HCT116 (cell line): ENCODE data around the gene SPRR2G. TPM values are rescaled to one million over a fixed set of nuclear protein-coding genes. Genes with fewer than 3 reads are reported as not detected.
"Not testable (repeated sequence)": the region's sequence is repeated elsewhere in the genome, so short reads cannot be mapped to it uniquely, and the experiment has no call there.

Source experiments
- ATAC-seq: fragments of 200-7000 bp; cut with Tn5 transposase; 2 replicates; pipeline ENCODE4 v1.9.1; 2020; ENCODE audit warnings: mild to moderate bottlenecking, moderate library complexity
- BruUV-seq: library from RNA; stranded (reverse); fragments of 400-500 nt; replicated peaks from 2 replicates; lab custom pipeline; 2021; lab: Mats Ljungman, UMichigan
- CTCF ChIA-PET: fragments of 300-600 bp; sonication (Branson Sonifier 250); formaldehyde crosslinking; loops from one replicate; lab custom pipeline; 2021; ENCODE audit warnings: antibody characterized with exemption; lab: Charles Lee
- POLR2A ChIA-PET: fragments of 300-600, 350-600 bp; sonication (Branson Sonifier 250); formaldehyde crosslinking; loops from one replicate; lab custom pipeline; 2021; ENCODE audit warnings: antibody characterized with exemption; lab: Charles Lee
- RAD21 ChIA-PET, 2 experiments: fragments of 300-600 bp; sonication (Branson Sonifier 250); formaldehyde crosslinking; loops; one replicate each; lab custom pipeline; 2023; ENCODE audit warnings: low total read pairs in 2 of 2; ENCODE audit not compliant: uncharacterized antibody in 2 of 2, unreplicated experiment in 2 of 2, low non-redundant PET in 1 of 2; lab: Charles Lee
- DNase-seq: peaks from one replicate; pipeline ENCODE4 v3.0.0-alpha.2; 2010; ENCODE audit warnings: low read depth, low spot score
- H2AFZ ChIP-seq: fragments of 200-600 bp; shearing (Covaris generic), sonication (generic); 2 replicates; pipeline ENCODE4 v1.6.1; 2017; ENCODE audit warnings: low read depth, mixed run types, mixed read lengths, antibody characterized with exemption, low read length; ENCODE audit not compliant: poor library complexity, severe bottlenecking
- H3K27ac ChIP-seq: 2 replicates; pipeline ENCODE4 v1.5.1; 2012; ENCODE audit warnings: low read depth, low read length
- H3K27me3 ChIP-seq: fragments of 200-600 bp; sonication (generic); 2 replicates; pipeline ENCODE4 v1.6.1; 2016; ENCODE audit warnings: mixed run types, low read length, mixed read lengths; ENCODE audit not compliant: insufficient read depth
- H3K36me3 ChIP-seq, 2 experiments: fragments of 200-500 bp in 1 of 2; fragments of 200-600 bp in 1 of 2; sonication (Bioruptor generic) in 1 of 2; sonication (generic) in 1 of 2; 2 replicates each; pipeline versions ENCODE4 v1.5.1 to v1.6.1; 2014 to 2016; ENCODE audit warnings: low read length in 2 of 2, inconsistent platforms in 1 of 2, mixed read lengths in 1 of 2, mixed run types in 1 of 2; ENCODE audit not compliant: insufficient read depth in 2 of 2, control insufficient read depth in 1 of 2
- H3K4me1 ChIP-seq, 2 experiments: fragments of 200-600 bp in 1 of 2; sonication (generic) in 1 of 2; 2 replicates each; pipeline versions ENCODE4 v1.5.1 to v1.6.1; 2012 to 2017; ENCODE audit warnings: low read length in 2 of 2, inconsistent platforms in 1 of 2, mild to moderate bottlenecking in 1 of 2, mixed read lengths in 1 of 2, mixed run types in 1 of 2, moderate library complexity in 1 of 2; ENCODE audit not compliant: insufficient read depth in 2 of 2, control insufficient read depth in 1 of 2
- H3K4me2 ChIP-seq: fragments of 200-600 bp; sonication (generic); 2 replicates; pipeline ENCODE4 v1.6.1; 2017; ENCODE audit warnings: mixed run types, low read length, mixed read lengths
- H3K4me3 ChIP-seq, 2 experiments: fragments of 200-600 bp in 1 of 2; sonication (generic) in 1 of 2; replicated peaks in 1 of 2; 2 replicates each; pipeline ENCODE4 v1.5.1; 2011 to 2016; ENCODE audit warnings: low read length in 2 of 2, control low read depth in 1 of 2, low read depth in 1 of 2, mild to moderate bottlenecking in 1 of 2, mixed read lengths in 1 of 2, mixed run types in 1 of 2
- H3K79me2 ChIP-seq: fragments of 200-600 bp; sonication (generic); 2 replicates; pipeline ENCODE4 v1.6.1; 2017; ENCODE audit warnings: mild to moderate bottlenecking, mixed run types, low read length, moderate library complexity, mixed read lengths; ENCODE audit not compliant: insufficient read depth
- H3K9ac ChIP-seq: fragments of 200-600 bp; sonication (generic); 2 replicates; pipeline ENCODE4 v1.6.1; 2016; ENCODE audit warnings: low read length, mixed read lengths
- H3K9me2 ChIP-seq: fragments of 200-600 bp; sonication (generic), shearing (Covaris generic); 2 replicates; pipeline ENCODE4 v1.6.1; 2017; ENCODE audit warnings: mixed run types, mild to moderate bottlenecking, moderate library complexity; ENCODE audit not compliant: insufficient read depth
- H3K9me3 ChIP-seq, 2 experiments: fragments of 200-500 bp in 1 of 2; fragments of 200-600 bp in 1 of 2; sonication (Bioruptor generic) in 1 of 2; sonication (generic) in 1 of 2; 2 replicates each; pipeline ENCODE4 v1.6.1; 2014 to 2017; ENCODE audit warnings: low read length in 2 of 2, mixed read lengths in 2 of 2, inconsistent platforms in 1 of 2, low read depth in 1 of 2, mild to moderate bottlenecking in 1 of 2, mixed run types in 1 of 2, moderate library complexity in 1 of 2; ENCODE audit not compliant: control insufficient read depth in 1 of 2, insufficient read depth in 1 of 2
- H4K20me1 ChIP-seq: fragments of 200-600 bp; sonication (generic), shearing (Covaris generic); 2 replicates; pipeline ENCODE4 v1.6.1; 2017; ENCODE audit warnings: mixed run types, mild to moderate bottlenecking, moderate library complexity; ENCODE audit not compliant: insufficient read depth
- CTCF ChIP-seq, 3 experiments: fragments of 200-600 bp in 1 of 3; sonication (generic) in 1 of 3; IDR thresholded peaks in 2 of 3; conservative IDR thresholded peaks in 1 of 3; 2 replicates each; pipeline ENCODE4 v1.5.1; 2012 to 2017; ENCODE audit warnings: low read depth in 2 of 3, low read length in 2 of 3, antibody characterized with exemption in 1 of 3, borderline replicate concordance in 1 of 3, control low read depth in 1 of 3, mild to moderate bottlenecking in 1 of 3, mixed read lengths in 1 of 3, mixed run types in 1 of 3, moderate library complexity in 1 of 3; ENCODE audit not compliant: insufficient read depth in 1 of 3
- EGR1 ChIP-seq: IDR thresholded peaks from 2 replicates; pipeline ENCODE4 v1.6.1; 2012; ENCODE audit warnings: low read depth
- EZH2 ChIP-seq: fragments of 200-600 bp; sonication (generic); IDR thresholded peaks from 2 replicates; pipeline ENCODE4 v1.6.1; 2017; ENCODE audit warnings: antibody characterized with exemption, mixed run types
- FOSL1 ChIP-seq: IDR thresholded peaks from 2 replicates; pipeline ENCODE4 v1.6.1; 2012; ENCODE audit warnings: low read depth
- JUND ChIP-seq: IDR thresholded peaks from 2 replicates; pipeline ENCODE4 v1.6.1; 2012
- MAX ChIP-seq: IDR thresholded peaks from 2 replicates; pipeline ENCODE4 v1.6.1; 2012
- RAD21 ChIP-seq: IDR thresholded peaks from 2 replicates; pipeline ENCODE4 v1.6.1; 2012; ENCODE audit warnings: low read depth, mild to moderate bottlenecking
- ZBTB33 ChIP-seq: IDR thresholded peaks from 2 replicates; pipeline ENCODE4 v1.6.1; 2011; ENCODE audit warnings: mild to moderate bottlenecking, low read length, moderate library complexity; ENCODE audit not compliant: insufficient replicate concordance; ENCODE audit errors: extremely low read depth
- intact Hi-C: fragments of 100-400 bp; cut with micrococcal nuclease; formaldehyde crosslinking; loops from 2 replicates; pipeline ENCODE4 v1.10.0; 2022
- total RNA-seq: library from RNA; stranded (reverse); gene quantifications from one replicate; pipeline ENCODE4 v1.2.1, GENCODE V29; 2021; ENCODE audit not compliant: unreplicated experiment

SPRR2G gene
- total RNA-seq, 1 experiment from 2014 or later = not detected

GRCh38 chr1:153190373-153190772 lies 39.7 kb upstream of the SPRR2G start:
- POLR2A ChIA-PET = no interaction called here
- Histone ChIP-seq H3K9ac (no peak overlapping the region), H2AFZ (no peak overlapping the region), H3K4me1 (no peaks in the 10 kb centered on the region), H3K4me2 (no peak overlapping the region), H3K36me3 (no peaks in the 10 kb centered on the region), H3K9me2 (no peaks in the 10 kb centered on the region)
- RAD21 ChIA-PET = no interaction called here
- CTCF ChIA-PET = interaction anchor here (0.6 to 4.6 kb wide), 3 partner anchors 230 to 320 kb away, joined by 3 to 94 read pairs (median 5); no protein-coding TSS in a partner anchor
- peak; percentile 27 for DNase-seq
- BruUV-seq = no TSS peak
- intact Hi-C loops = loop anchor here (5.0 kb wide), 1 partner anchor 273 kb away; no protein-coding TSS in a partner anchor
- TF ChIP-seq EZH2 (no peak), EGR1 (no peak), ZBTB33 (no peak), FOSL1 (no peak), RAD21 (peak; percentile 68), CTCF (IDR thresholded peaks at IDR 0.05 in 2 of 3, conservative IDR thresholded peaks at IDR 0.05 in 1 of 3; ENCODE audit: borderline replicate concordance in 1 of 3, insufficient read depth in 1 of 3, low read depth in 2 of 3, low read length in 2 of 3) (peak; percentile 61 to 74 (median 69); a peak in 5 of 6 replicates), JUND (no peak), MAX (no peak)
- TF ChIP-seq, all 23 proteins: peak for 2
- H4K20me1 ChIP-seq = no peaks in the 10 kb centered on the region
- no peak overlapping the region for H3K4me3 ChIP-seq
- no peak overlapping the region for H3K27ac ChIP-seq
- no peaks in the 10 kb centered on the region for H3K79me2 ChIP-seq
- no peaks in the 10 kb centered on the region for H3K9me3 ChIP-seq
- H3K27me3 ChIP-seq = peaks cover 35% of the 10 kb centered on the region; the same call in 1 of the 2 replicates
- ATAC-seq = peak; percentile 77

GRCh38 chr1:153188301-153188700 lies 37.6 kb upstream of the SPRR2G start:
- POLR2A ChIA-PET, H3K27ac ChIP-seq, H3K36me3 ChIP-seq, H3K4me1 ChIP-seq, H3K79me2 ChIP-seq, DNase-seq, H3K4me3 ChIP-seq, H2AFZ ChIP-seq, BruUV-seq, H3K4me2 ChIP-seq, ATAC-seq, CTCF ChIA-PET, H3K9me3 ChIP-seq, intact Hi-C loops, H3K9ac ChIP-seq, H3K9me2 ChIP-seq, RAD21 ChIA-PET, H4K20me1 ChIP-seq: not testable (repeated sequence)
- peaks cover 16% of the 10 kb centered on the region; the same call in 1 of the 2 replicates for H3K27me3 ChIP-seq
